ENCODE data around the gene SLC27A4. TPM values are rescaled to one million over a fixed set of nuclear protein-coding genes. Genes with fewer than 3 reads are reported as not detected.

SLC27A4 gene
- total and polyA plus RNA-seq, 2 of the 13 experiments (the other 11 are each of a cell fraction or from before 2014, with no cell fraction given) = 10.6 to 18.8 TPM

DNA sequence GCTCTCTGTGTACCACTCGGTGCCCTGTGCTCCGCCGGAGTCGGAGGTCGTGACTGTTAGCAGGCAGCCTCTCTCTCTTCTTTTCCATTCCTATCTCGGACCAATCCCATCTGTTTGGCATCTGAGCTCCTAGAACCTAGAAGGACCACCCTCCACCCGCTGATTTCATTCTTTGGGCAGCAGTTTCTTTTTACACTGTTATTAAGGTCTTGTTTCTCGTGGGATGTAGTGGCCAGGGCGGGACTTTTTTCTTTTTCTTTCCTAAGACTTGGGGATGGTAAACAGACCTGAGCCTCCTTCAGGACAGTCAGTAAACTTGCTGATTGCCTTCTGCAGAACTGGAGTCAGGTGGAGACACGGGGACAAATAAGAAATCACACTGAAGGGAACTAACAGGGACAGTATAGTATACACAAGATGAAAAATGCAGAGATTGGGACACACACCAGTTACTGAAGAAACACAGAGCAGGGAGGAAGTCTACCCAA lies 31.3 kb downstream of the SLC27A4 start (continued):
- TF ChIP-seq, protein P1, sequence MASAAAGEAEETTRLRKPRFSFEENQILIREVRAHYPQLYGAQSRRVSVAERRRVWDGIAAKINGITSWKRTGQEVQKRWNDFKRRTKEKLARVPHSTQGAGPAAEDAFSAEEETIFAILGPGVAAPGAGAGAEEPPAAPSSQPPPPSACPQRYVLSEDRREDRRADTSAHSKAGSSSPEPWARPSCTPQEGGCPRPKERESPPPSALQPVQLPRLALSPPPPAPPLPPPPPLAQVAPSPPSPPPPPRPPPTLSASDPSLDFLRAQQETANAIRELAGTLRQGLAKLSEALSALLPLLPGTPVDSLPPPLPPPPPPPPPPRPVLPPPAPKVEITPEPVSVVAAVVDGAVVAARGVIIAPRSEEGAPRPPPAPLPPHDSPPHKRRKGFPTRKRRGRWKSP (CRISPR knock-in tag; IDR thresholded peaks at IDR 0.05) = no peak
- no peak for TF ChIP-seq PAX8 (CRISPR knock-in tag; IDR thresholded peaks at IDR 0.05; ENCODE audit: borderline replicate concordance)
- no peak for TF ChIP-seq ZKSCAN8 (CRISPR knock-in tag; IDR thresholded peaks at IDR 0.05; ENCODE audit: borderline replicate concordance)
- TF ChIP-seq, protein P2, sequence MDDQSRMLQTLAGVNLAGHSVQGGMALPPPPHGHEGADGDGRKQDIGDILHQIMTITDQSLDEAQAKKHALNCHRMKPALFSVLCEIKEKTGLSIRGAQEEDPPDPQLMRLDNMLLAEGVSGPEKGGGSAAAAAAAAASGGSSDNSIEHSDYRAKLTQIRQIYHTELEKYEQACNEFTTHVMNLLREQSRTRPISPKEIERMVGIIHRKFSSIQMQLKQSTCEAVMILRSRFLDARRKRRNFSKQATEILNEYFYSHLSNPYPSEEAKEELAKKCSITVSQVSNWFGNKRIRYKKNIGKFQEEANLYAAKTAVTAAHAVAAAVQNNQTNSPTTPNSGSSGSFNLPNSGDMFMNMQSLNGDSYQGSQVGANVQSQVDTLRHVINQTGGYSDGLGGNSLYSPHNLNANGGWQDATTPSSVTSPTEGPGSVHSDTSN (CRISPR knock-in tag; IDR thresholded peaks at IDR 0.05; ENCODE audit: borderline replicate concordance) = no peak
- TF ChIP-seq ZNF12 (CRISPR knock-in tag; IDR thresholded peaks at IDR 0.05) = no peak
- no peak for TF ChIP-seq SOX13 (IDR thresholded peaks at IDR 0.05)
- no peak for TF ChIP-seq SOX13 (CRISPR knock-in tag; conservative IDR thresholded peaks at IDR 0.05 in 1 of 2, IDR thresholded peaks at IDR 0.05 in 1 of 2)
- no peak for TF ChIP-seq ZNF260 (CRISPR knock-in tag; IDR thresholded peaks at IDR 0.05; ENCODE audit: borderline replicate concordance, low read depth)
- peak; percentile 78 for TF ChIP-seq KDM5A (IDR thresholded peaks at IDR 0.05; ENCODE audit: borderline replicate concordance, low read length)
- no peak for TF ChIP-seq MAFK (conservative IDR thresholded peaks at IDR 0.05 in 1 of 2, IDR thresholded peaks at IDR 0.05 in 1 of 2; ENCODE audit: low read length in 2 of 2)
- TF ChIP-seq SUZ12 (IDR thresholded peaks at IDR 0.05; ENCODE audit: low read depth, low read length) = no peak
- TF ChIP-seq, protein P3, sequence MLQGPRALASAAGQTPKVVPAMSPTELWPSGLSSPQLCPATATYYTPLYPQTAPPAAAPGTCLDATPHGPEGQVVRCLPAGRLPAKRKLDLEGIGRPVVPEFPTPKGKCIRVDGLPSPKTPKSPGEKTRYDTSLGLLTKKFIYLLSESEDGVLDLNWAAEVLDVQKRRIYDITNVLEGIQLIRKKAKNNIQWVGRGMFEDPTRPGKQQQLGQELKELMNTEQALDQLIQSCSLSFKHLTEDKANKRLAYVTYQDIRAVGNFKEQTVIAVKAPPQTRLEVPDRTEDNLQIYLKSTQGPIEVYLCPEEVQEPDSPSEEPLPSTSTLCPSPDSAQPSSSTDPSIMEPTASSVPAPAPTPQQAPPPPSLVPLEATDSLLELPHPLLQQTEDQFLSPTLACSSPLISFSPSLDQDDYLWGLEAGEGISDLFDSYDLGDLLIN (CRISPR knock-in tag; IDR thresholded peaks at IDR 0.05; ENCODE audit: borderline replicate concordance) = no peak
- TF ChIP-seq MEIS1 (CRISPR knock-in tag; IDR thresholded peaks at IDR 0.05; ENCODE audit: borderline replicate concordance) = no peak
- no peak for TF ChIP-seq SP2 (CRISPR knock-in tag; IDR thresholded peaks at IDR 0.05)
- no peak for TF ChIP-seq ZNF224 (CRISPR knock-in tag; IDR thresholded peaks at IDR 0.05)
- TF ChIP-seq FOXA1 (IDR thresholded peaks at IDR 0.05) = no peak
- 0 out of 2 replicates have a peak, but pooled peaks have one; percentile 1 for TF ChIP-seq FOXA1 (CRISPR knock-in tag; IDR thresholded peaks at IDR 0.05)
- TF ChIP-seq ZNF564 (CRISPR knock-in tag; IDR thresholded peaks at IDR 0.05) = no peak
- TF ChIP-seq, protein P4, sequence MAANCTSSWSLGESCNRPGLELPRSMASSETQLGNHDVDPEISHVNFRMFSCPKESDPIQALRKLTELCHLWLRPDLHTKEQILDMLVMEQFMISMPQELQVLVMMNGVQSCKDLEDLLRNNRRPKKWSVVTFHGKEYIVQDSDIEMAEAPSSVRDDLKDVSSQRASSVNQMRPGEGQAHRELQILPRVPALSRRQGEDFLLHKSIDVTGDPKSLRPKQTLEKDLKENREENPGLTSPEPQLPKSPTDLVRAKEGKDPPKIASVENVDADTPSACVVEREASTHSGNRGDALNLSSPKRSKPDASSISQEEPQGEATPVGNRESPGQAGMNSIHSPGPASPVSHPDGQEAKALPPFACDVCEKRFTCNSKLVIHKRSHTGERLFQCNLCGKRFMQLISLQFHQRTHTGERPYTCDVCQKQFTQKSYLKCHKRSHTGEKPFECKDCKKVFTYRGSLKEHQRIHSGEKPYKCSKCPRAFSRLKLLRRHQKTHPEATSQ (CRISPR knock-in tag; IDR thresholded peaks at IDR 0.05; ENCODE audit: borderline replicate concordance) = no peak
- TF ChIP-seq SAP130 (CRISPR knock-in tag; IDR thresholded peaks at IDR 0.05; ENCODE audit: low read depth) = no peak
- no peak for TF ChIP-seq ZNF34 (CRISPR knock-in tag; IDR thresholded peaks at IDR 0.05; ENCODE audit: borderline replicate concordance)
- TF ChIP-seq ARNTL (CRISPR knock-in tag; IDR thresholded peaks at IDR 0.05) = no peak
- TF ChIP-seq ZNF354B (CRISPR knock-in tag; IDR thresholded peaks at IDR 0.05) = no peak
- TF ChIP-seq ZNF709 (CRISPR knock-in tag; IDR thresholded peaks at IDR 0.05) = no peak
- no peak for TF ChIP-seq ATF1 (CRISPR knock-in tag; IDR thresholded peaks at IDR 0.05)
- TF ChIP-seq, protein P5, sequence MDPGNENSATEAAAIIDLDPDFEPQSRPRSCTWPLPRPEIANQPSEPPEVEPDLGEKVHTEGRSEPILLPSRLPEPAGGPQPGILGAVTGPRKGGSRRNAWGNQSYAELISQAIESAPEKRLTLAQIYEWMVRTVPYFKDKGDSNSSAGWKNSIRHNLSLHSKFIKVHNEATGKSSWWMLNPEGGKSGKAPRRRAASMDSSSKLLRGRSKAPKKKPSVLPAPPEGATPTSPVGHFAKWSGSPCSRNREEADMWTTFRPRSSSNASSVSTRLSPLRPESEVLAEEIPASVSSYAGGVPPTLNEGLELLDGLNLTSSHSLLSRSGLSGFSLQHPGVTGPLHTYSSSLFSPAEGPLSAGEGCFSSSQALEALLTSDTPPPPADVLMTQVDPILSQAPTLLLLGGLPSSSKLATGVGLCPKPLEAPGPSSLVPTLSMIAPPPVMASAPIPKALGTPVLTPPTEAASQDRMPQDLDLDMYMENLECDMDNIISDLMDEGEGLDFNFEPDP (CRISPR knock-in tag; conservative IDR thresholded peaks at IDR 0.05) = no peak
- TF ChIP-seq SMARCE1 (IDR thresholded peaks at IDR 0.05; ENCODE audit: borderline replicate concordance) = no peak
